SH-SY5Y (cell line): Measurements from ENCODE around the gene RDX.

Experiments
- GATA2 ChIP-seq: IDR thresholded peaks from 2 replicates; pipeline ENCODE4 v1.6.1; 2011; ENCODE audit warnings: mild to moderate bottlenecking, low read depth, low read length
- GATA3 ChIP-seq: IDR thresholded peaks from 2 replicates; pipeline ENCODE4 v1.6.1; 2011; ENCODE audit warnings: low read depth, mild to moderate bottlenecking, low read length, moderate library complexity

GRCh38 chr11:110207123-110207522 lies 89.3 kb downstream of the RDX start:
- TF ChIP-seq GATA2 (no peak), GATA3 (no peak)
